Measurements from ENCODE around the gene HACL1. TPM values are rescaled to one million over a fixed set of nuclear protein-coding genes. Genes with fewer than 3 reads are reported as not detected.

The HACL1 gene
- total RNA-seq, 4 donors from 2014 or later, result 19.8 to 26.4 (median 21.1) TPM

DNA sequence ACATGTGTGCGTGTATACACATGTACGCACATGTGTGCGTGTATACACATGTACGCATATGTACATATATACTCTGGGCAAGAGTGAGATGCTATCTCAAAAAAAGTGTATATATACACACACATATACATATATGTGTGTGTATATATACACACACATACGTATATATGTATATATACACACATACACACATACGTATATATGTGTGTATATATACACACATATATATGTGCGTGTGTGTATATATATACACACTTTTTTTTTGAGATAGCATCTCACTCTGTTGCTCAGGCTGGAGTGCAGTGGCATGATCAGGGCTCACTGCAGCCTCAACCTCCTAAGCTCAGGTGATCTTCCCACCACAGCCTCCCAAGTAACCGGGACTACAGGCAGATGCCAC, 8.4 kb downstream of the HACL1 start:
- ATAC-seq (ENCODE audit: low FRiP score) (no peak), DNase-seq (ENCODE audit: low spot score) (no peak)
- TF ChIP-seq, protein P1, sequence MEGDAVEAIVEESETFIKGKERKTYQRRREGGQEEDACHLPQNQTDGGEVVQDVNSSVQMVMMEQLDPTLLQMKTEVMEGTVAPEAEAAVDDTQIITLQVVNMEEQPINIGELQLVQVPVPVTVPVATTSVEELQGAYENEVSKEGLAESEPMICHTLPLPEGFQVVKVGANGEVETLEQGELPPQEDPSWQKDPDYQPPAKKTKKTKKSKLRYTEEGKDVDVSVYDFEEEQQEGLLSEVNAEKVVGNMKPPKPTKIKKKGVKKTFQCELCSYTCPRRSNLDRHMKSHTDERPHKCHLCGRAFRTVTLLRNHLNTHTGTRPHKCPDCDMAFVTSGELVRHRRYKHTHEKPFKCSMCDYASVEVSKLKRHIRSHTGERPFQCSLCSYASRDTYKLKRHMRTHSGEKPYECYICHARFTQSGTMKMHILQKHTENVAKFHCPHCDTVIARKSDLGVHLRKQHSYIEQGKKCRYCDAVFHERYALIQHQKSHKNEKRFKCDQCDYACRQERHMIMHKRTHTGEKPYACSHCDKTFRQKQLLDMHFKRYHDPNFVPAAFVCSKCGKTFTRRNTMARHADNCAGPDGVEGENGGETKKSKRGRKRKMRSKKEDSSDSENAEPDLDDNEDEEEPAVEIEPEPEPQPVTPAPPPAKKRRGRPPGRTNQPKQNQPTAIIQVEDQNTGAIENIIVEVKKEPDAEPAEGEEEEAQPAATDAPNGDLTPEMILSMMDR (IDR thresholded peaks at IDR 0.05), result no peak

GRCh38 chr3:15591928-15592327, 9.4 kb downstream of the HACL1 start:
- DNase-seq (ENCODE audit: low spot score) (no peak), ATAC-seq (ENCODE audit: low FRiP score) (no peak)
- TF ChIP-seq, protein P1 (IDR thresholded peaks at IDR 0.05), result no peak

DNA sequence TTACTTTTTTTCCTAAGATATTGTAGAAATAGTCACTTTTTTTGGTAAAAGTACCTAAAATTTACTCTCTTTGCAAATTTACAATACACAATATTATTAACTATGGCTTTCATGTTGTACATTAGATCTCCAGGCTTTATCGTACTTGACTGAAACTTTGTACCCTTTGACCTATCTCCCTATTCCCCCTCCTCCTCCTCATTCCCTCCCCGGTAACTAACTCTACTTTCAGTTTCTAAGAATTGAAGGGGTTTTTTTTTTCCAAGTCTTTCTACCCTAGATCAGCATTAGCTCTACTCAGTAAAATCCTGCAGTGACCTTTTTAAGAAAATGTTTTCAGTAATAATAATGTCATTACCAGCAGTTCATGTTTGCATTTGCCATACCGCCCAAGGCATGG, 10.1 kb downstream of the HACL1 start:
- TF ChIP-seq, protein P1 (IDR thresholded peaks at IDR 0.05), result no peak
- DNase-seq (ENCODE audit: low spot score) (no peak), ATAC-seq (ENCODE audit: low FRiP score) (no peak)

GRCh38 chr3:15585111-15585845, 16.1 kb downstream of the HACL1 start:
- DNase-seq (ENCODE audit: low spot score) (no peak), ATAC-seq (ENCODE audit: low FRiP score) (peak; percentile 90)

DNA sequence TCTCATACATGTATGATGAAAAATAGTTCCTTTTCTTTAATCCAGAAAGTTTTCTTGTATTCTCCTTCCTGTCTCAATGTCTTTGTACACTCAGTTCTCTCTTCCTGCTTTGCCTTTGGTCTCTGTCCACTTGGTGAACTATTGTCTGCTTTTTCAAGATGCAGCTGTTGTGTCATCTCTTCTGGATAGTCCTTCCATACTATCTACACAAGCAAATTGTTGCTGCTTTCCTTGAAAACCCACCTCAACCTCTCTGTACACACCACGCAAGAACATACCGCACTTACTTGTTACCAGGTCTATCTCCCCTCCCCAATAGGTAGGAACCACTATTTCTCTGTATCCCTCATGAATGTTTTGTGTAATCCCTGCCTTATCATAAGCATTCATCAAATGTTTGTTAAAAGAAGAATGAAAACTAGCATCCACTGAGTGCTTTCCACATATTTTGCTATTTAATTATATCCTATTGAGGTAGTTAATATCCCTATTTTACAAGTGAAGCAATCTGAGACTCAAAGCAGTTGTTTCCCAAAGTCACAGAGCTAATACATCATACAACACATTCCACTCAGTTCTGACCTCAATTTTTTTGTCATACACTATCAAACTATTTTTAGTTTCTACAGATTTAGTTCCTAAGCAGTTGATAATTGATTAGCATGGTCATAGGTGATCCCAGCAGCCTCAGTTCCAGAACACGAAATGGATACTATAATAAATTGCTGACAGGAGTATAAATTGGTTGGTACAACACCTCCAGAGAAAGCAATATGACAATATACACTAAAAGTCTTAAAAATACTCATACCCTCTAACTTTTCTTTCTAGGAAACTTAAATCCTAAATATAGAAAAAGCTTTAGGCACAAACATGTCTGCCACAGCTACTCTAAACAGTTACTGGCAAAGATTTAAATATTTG, 19.6 kb downstream of the HACL1 start:
- no peak for DNase-seq (ENCODE audit: low spot score)
- TF ChIP-seq, protein P1 (IDR thresholded peaks at IDR 0.05), result no peak
- no peak for ATAC-seq (ENCODE audit: low FRiP score)

More at GRCh38 chr3:15585111-15585845, 16.1 kb downstream of the HACL1 start:
- TF ChIP-seq, protein P1 (IDR thresholded peaks at IDR 0.05), result no peak

- no peak for ATAC-seq (ENCODE audit: low FRiP score)
- no peak for DNase-seq (ENCODE audit: low spot score)
- TF ChIP-seq, protein P1 (IDR thresholded peaks at IDR 0.05), result no peak
Measured at GRCh38 chr3:15579051-15579450, 22.3 kb downstream of the HACL1 start.

Measured in omental fat pad (tissue), 4 donors.